ENCODE results near the gene KCNQ4.

KCNQ4 gene

DNA sequence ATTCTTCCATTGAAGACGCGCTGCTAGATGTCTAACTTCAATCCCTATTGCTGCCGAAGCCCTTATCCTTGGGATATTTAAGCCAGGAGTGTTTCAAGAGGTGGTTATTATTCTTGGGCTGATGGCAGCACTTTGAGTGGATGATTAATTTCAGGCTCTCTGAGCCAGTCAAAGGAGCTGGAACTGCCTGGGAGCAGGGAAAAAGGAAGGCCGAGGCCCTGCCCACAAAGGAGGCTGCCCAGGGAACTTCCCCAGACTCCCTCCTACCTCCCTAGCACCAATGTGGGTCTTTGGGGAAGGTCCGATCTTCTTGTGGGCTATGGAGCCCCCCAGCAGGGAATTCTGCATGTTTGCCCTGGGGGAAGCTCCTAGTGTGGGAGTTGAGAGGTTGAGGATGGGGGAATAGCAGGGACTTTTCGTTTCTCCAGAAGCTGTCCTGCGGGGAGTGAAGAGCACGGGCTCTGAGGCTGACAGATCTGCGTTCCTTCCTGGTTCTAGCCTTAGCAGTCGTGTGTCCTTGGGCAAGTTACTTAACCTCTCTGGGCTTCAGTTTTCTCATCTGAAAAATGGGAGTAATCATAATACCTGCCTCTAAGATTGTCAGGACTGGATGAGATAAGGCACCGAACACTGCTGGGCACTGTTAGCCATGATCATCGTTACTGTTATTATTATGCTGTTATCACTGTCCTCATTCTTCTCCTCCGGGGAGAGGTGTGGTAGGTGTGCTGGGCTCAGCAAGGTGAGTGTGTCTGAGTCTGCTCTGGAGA lies 6.3 kb downstream of the KCNQ4 start:
- TF ChIP-seq, protein P1, sequence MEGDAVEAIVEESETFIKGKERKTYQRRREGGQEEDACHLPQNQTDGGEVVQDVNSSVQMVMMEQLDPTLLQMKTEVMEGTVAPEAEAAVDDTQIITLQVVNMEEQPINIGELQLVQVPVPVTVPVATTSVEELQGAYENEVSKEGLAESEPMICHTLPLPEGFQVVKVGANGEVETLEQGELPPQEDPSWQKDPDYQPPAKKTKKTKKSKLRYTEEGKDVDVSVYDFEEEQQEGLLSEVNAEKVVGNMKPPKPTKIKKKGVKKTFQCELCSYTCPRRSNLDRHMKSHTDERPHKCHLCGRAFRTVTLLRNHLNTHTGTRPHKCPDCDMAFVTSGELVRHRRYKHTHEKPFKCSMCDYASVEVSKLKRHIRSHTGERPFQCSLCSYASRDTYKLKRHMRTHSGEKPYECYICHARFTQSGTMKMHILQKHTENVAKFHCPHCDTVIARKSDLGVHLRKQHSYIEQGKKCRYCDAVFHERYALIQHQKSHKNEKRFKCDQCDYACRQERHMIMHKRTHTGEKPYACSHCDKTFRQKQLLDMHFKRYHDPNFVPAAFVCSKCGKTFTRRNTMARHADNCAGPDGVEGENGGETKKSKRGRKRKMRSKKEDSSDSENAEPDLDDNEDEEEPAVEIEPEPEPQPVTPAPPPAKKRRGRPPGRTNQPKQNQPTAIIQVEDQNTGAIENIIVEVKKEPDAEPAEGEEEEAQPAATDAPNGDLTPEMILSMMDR (conservative IDR thresholded peaks at IDR 0.05; ENCODE audit: low read depth, low read length), result no peak
- no peak for DNase-seq (ENCODE audit: low read depth)

DNA sequence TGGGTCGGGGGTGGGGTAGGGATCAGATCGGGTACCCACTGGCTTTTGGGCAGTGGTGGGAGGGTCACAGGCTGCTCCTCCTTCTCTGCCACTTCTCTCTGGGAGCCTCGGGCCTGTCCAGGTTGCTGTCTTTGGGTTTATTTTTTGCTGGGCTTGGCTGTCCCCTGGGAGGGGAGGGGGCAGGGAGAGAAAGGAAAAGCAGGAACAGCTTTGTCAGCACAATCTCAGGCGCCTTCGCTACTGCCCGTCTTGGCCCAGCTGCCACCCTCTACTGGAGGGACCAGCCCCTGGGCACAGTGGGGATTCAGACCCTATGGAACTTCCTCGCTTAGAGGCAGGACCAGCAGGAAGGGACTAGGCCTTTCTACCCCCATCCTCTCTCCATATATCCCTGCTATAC lies 8.4 kb downstream of the KCNQ4 start:
- no peak overlapping the region for H3K4me3 ChIP-seq (ENCODE audit: low read length)
- TF ChIP-seq, protein P1 (conservative IDR thresholded peaks at IDR 0.05; ENCODE audit: low read depth, low read length), result no peak
- DNase-seq (ENCODE audit: low read depth), result no peak

More for the DNA sequence above, 6.3 kb downstream of the KCNQ4 start:
- no peak overlapping the region for H3K4me3 ChIP-seq (ENCODE audit: low read length)

DNA sequence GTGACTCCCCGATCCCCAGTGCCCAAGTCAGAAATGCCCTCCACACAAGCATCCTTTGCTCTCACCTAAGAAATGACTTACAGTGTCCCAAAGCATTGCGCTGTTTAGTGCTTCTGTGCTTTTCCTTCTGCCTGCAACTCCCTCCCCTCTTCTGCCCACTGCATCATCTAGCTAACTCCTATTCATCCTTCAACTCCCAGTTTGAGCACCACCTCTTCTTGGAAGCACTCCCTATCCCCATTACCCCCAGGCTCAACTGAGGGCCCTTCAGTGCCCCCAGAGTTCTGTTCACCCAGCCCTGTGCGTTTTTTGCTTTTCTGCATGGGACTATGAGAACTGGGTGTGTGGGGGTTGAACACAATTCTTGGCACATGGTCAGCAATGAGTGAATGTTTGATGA lies 10.0 kb downstream of the KCNQ4 start:
- DNase-seq (ENCODE audit: low read depth), result no peak
- no peak overlapping the region for H3K4me3 ChIP-seq (ENCODE audit: low read length)
- TF ChIP-seq, protein P1 (conservative IDR thresholded peaks at IDR 0.05; ENCODE audit: low read depth, low read length), result no peak

DNA sequence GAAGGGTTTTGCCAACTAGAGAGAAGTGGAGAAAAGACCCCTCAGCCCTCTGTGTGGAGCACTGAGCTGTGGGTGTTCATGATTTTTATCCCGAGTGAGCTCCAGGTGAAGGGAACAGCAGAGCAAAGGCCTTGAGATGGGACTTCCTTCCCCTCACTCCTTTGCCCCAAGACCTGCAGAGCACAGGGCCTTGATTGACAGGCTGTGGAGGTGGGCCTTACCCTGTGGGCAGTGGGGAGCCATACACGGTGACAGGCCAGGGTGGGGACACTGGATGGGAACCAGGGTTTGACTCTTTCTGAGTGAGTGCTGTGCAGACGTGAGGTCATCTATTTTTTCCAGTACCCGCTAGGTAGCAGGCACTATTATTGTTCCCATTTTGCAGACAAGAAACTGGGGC lies 10.5 kb downstream of the KCNQ4 start:
- TF ChIP-seq, protein P1 (conservative IDR thresholded peaks at IDR 0.05; ENCODE audit: low read depth, low read length), result no peak
- H3K4me3 ChIP-seq (ENCODE audit: low read length), result no peak overlapping the region
- no peak for DNase-seq (ENCODE audit: low read depth)

DNA sequence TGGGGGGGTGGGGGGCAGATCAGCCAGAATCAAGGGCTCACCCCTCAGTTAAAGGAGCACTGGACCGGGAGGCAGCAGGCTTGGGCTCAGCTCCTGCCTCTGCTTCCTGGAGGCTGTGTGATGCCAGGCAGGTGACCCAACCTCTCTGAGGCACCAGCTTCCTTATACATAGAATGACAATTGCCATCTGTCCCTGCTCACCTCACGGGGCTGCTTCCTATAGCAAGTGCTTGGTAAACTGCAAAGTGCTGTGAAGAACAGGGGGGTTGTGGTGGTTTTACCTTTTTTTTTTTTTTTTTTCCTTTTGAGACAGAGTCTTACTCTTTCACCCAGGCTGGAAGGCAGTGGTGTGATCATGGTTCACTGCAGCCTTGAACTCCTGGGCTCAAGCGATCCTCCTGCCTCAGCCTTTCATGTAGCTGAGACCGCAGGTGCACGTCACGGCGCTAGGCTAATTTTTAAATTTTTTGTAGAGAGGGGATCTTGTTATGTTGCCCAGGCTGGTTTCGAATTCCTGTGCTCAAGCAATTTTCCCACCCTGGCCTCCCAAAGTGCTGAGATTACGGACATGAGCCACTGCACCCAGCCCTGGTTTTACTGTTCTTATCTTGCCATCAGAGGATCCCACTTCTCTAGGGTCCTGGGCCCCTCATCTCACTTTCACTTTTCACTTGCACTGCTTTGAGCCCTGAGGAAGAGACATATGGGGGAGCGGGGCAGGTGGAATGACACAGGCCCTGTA lies 11.6 kb downstream of the KCNQ4 start:
- TF ChIP-seq, protein P1 (conservative IDR thresholded peaks at IDR 0.05; ENCODE audit: low read depth, low read length), result no peak
- no peak overlapping the region for H3K4me3 ChIP-seq (ENCODE audit: low read length)
- DNase-seq (ENCODE audit: low read depth), result no peak

DNA sequence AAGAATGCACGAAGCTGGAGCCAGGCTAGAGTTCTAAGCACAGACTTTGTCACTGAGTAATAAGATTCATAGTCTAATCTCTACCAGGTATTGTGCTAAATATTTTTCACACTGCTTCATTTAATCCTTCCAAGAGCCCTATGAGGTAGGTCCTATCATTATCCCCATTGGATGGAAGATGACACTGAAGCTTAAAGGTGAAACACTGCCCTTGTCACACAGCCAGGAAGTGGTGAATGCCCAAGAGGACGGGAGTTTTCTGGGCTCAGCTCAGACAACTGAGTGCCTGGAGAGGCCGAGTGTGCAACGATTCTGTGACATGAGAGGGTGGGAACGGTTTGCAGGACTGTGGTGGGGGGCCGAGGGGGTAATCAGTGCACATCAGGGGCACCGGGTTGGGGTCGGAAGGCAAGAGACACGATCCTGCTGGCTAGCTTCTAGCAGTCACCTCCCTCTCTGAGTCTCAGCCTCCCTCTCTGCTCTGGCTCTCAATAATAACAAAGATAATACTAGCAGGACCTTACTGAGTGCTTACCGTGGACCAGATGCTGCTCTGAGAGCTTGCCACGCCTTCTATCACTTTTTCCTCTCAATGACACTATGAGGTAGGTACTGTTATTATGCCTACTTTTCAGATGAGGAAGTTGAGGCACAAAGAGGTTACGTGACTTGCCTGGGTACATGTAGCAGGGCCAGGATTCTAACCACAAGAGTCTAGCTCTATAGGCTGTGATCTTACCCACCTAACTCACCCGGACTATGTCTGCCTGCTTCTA lies 12.4 kb downstream of the KCNQ4 start:
- no peak overlapping the region for H3K4me3 ChIP-seq (ENCODE audit: low read length)
- DNase-seq (ENCODE audit: low read depth), result no peak
- TF ChIP-seq, protein P1 (conservative IDR thresholded peaks at IDR 0.05; ENCODE audit: low read depth, low read length), result no peak

All from retinal pigment epithelial cell (primary cell).